LNCaP clone FGC (cell line): ENCODE measurements around the gene KNOP1.
"Not testable (repeated sequence)": the region's sequence is repeated elsewhere in the genome, so short reads cannot be mapped to it uniquely, and the experiment has no call there.

Experiments used
- DNase-seq: peaks from one replicate; pipeline ENCODE4 v3.0.0-alpha.2; 2011; ENCODE audit warnings: low read depth
- H3K4me3 ChIP-seq: 2 replicates; pipeline ENCODE4 v1.5.1; 2011; ENCODE audit warnings: mild to moderate bottlenecking, low read depth, low read length, control low read depth
- TF ChIP-seq, protein P1 (sequence below): IDR thresholded peaks from 2 replicates; pipeline ENCODE4 v1.5.1; 2012; ENCODE audit warnings: mild to moderate bottlenecking; ENCODE audit not compliant: control insufficient read depth, insufficient read depth; ENCODE audit errors: extremely low read depth

Gene KNOP1

DNA sequence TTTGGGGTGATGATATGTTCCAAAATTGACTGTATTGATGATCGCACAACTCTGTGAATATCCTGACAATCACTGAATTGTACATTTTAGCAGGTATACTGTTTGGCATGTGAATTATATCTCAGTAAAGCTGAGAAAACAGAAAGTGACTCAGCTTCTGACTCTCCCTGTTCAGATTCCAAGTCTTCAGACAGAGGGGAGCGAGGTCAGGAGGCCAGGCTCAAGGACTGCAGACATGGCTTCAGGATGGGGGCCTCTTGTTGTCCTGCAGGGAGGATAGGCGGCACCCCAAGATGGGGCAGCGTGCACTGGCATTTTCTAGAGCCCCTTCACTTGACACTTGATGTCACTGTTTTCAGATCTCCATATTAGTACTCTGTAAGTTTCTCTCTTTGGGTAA lies 45.6 kb downstream of the KNOP1 start:
- no peak overlapping the region for H3K4me3 ChIP-seq
- TF ChIP-seq, protein P1, sequence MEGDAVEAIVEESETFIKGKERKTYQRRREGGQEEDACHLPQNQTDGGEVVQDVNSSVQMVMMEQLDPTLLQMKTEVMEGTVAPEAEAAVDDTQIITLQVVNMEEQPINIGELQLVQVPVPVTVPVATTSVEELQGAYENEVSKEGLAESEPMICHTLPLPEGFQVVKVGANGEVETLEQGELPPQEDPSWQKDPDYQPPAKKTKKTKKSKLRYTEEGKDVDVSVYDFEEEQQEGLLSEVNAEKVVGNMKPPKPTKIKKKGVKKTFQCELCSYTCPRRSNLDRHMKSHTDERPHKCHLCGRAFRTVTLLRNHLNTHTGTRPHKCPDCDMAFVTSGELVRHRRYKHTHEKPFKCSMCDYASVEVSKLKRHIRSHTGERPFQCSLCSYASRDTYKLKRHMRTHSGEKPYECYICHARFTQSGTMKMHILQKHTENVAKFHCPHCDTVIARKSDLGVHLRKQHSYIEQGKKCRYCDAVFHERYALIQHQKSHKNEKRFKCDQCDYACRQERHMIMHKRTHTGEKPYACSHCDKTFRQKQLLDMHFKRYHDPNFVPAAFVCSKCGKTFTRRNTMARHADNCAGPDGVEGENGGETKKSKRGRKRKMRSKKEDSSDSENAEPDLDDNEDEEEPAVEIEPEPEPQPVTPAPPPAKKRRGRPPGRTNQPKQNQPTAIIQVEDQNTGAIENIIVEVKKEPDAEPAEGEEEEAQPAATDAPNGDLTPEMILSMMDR = no peak
- no peak for DNase-seq

DNA sequence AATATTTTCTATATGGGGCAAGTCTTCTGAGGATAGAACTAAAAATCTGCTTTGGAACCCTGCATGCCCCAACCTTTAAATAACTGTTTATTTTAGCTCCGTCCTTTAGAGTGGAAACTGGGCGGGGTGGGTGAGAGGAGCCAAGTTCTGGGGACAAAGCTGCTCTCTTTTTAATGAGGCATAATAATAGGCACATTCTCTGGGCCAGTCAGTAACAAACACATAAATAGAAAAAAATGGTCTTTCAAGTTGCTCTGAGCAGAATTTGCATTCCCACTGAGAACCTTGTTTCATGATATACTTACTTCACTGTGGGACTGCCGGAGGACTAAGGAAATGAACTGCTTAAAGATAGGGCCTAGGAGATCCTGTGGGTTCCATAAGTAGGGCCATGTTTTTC lies 51.5 kb downstream of the KNOP1 start:
- TF ChIP-seq, protein P1 = no peak
- no peak for DNase-seq
- no peak overlapping the region for H3K4me3 ChIP-seq

DNA sequence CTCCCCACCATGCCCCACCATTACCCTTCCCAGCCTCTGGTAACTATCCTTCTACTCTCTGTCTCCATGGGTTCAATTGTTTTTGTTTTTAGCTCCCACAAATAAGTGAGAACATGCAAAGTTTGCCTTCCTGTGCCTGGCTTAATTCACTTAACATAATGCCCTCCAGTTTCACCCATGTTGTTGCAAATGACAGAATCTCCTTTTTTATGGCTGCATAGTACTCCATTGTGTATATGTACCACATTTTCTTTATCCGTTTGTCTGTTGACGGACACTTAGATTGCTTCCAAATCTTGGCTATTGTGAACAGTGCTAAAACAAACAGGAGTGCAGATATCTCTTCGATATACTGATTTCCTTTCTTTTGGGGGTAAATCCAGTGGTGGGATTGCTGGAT lies 52.7 kb downstream of the KNOP1 start:
- DNase-seq, H3K4me3 ChIP-seq: not testable (repeated sequence)

DNA sequence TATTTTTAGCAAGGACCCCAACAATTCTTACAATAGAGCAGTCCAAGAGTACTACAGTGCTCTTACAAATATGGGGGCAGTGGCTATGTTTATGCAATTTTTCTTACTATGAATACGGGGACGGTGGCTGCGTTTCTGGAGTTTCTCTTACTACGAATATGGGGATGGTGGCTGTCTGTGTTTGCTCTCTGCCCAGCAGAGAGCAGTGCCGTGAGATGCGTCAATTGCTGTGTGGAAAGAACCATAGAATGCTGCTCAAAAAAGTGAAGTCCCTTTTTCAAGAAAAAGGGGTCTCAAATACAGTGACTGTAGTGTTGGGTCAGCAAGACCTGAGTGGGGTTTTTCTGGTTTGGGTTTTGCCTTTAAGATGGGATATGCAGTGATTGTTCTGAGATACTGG lies 53.9 kb downstream of the KNOP1 start:
- no peak for DNase-seq
- TF ChIP-seq, protein P1 = no peak
- H3K4me3 ChIP-seq = no peak overlapping the region

DNA sequence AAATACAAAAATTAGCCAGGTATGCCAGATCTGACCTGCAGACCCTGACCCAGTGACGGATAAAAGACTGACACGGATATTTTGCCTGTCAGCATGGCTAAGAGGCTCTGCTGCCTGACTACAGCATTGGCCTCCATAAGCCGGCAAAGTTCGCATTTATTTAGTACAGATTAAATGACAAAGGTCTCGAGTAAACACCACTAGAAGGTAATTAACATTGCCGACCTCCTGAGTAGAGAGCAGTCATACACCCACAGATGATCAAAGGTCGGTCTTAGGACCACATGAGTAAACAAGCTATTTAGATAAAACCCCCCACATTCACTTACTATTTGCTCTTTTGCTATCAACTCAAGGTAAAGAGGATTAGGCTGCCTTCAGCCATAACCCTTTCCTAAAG lies 55.7 kb downstream of the KNOP1 start:
- no peak overlapping the region for H3K4me3 ChIP-seq
- TF ChIP-seq, protein P1 = no peak
- DNase-seq = no peak

DNA sequence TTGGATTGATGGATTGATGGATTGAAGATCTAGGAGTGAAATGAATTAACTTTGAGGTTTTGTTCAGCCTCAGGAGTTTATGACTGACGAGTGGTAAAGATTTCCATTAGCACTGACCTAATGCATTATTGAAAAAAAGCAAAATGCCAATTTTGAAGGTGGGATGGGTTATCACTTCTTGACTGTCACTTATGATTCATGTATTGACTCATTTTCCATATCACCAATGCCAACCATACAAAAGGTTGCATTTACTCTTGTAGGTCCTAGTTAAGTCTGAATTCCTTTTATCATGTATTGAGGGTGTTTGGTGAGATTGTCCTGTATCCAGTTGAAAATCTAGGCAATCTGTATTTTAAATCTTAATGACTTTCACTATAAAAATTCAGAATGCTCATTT lies 57.6 kb downstream of the KNOP1 start:
- no peak overlapping the region for H3K4me3 ChIP-seq
- TF ChIP-seq, protein P1 = no peak
- DNase-seq = no peak

DNA sequence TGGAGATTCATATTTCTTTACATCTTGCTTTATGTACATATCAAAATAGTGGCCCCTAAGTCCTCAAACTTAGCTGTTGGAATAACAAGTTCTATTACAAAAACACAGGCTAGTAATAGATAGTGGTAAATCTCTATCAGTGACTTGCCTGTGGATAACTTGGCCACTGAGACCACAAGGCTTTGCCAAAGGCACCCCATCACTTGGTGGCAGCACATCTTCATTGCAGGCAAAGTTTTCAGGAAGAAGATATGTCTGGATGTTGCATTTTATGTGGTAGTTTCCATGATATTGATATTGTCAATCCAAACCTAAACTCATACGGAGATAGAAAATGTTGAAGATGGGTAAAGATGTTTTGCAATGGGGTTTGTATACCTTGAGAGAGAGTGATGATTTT lies 58.5 kb downstream of the KNOP1 start:
- DNase-seq = no peak
- TF ChIP-seq, protein P1 = no peak
- no peak overlapping the region for H3K4me3 ChIP-seq

DNA sequence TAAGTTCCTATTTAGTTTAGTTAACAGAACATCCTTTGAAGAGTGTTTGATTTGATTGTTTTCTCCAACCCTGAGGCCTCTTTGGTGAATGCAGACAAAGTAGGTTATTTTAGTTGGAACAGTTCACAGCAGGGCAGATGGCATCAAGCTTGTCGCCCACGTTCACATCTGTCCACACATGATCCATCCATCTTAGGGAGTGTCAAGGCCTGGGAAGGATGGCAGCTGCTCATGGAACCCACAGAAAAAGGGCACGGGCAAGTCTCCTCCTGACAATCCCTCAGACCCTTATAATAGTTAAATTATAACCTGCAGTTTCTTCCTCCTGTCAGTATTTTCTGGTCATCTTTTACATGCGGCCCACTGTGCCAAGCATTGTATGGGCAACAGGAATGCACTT lies 60.2 kb downstream of the KNOP1 start:
- TF ChIP-seq, protein P1 = no peak
- no peak overlapping the region for H3K4me3 ChIP-seq
- no peak for DNase-seq
